HG03575 (cell line): ENCODE data around the gene ITLN1.
"Not testable (repeated sequence)": the region's sequence is repeated elsewhere in the genome, so short reads cannot be mapped to it uniquely, and the experiment has no call there.

Source experiments
- ATAC-seq: cut with Tn5 transposase; IDR thresholded peaks from one replicate; pipeline ENCODE4 v1.9.1; 2021; ENCODE audit not compliant: unreplicated experiment, insufficient number of reproducible peaks, low FRiP score; ENCODE audit errors: extremely low read depth

The ITLN1 gene

GRCh38 chr1:160885042-160885441, at the start of gene ITLN1:
Gene ITLN1, minus strand, starts transcription at chr1:160885180. Its CDS starts 303 bp downstream, at chr1:160884877.
- ATAC-seq, result no peak

GRCh38 chr1:160933305-160933704, 48.3 kb upstream of the ITLN1 start:
- ATAC-seq, result not testable (repeated sequence)

GRCh38 chr1:160925652-160926244, 40.8 kb upstream of the ITLN1 start:
- ATAC-seq, result no peak

GRCh38 chr1:160924791-160925651, 40.0 kb upstream of the ITLN1 start:
- ATAC-seq, result no peak

- no peak for ATAC-seq
Measured at GRCh38 chr1:160916666-160917065, 31.7 kb upstream of the ITLN1 start.

- not testable (repeated sequence) for ATAC-seq
Measured at GRCh38 chr1:160913229-160913628, 28.2 kb upstream of the ITLN1 start.

GRCh38 chr1:160911925-160912324, 26.9 kb upstream of the ITLN1 start:
- ATAC-seq, result no peak

GRCh38 chr1:160911441-160911840, 26.5 kb upstream of the ITLN1 start:
- no peak for ATAC-seq

- ATAC-seq, result no peak
Measured at GRCh38 chr1:160910170-160910750, 25.3 kb upstream of the ITLN1 start.

- no peak for ATAC-seq
Measured at GRCh38 chr1:160907976-160908375, 23.0 kb upstream of the ITLN1 start.

GRCh38 chr1:160905617-160905989, 20.6 kb upstream of the ITLN1 start:
- no peak for ATAC-seq

- ATAC-seq, result no peak
Measured at GRCh38 chr1:160904783-160905616, 20.0 kb upstream of the ITLN1 start.

GRCh38 chr1:160902251-160902650, 17.3 kb upstream of the ITLN1 start:
- ATAC-seq, result not testable (repeated sequence)

GRCh38 chr1:160901768-160902167, 16.8 kb upstream of the ITLN1 start:
- ATAC-seq, result no peak

GRCh38 chr1:160900683-160901082, 15.7 kb upstream of the ITLN1 start:
- ATAC-seq, result not testable (repeated sequence)

GRCh38 chr1:160894368-160895135, 9.6 kb upstream of the ITLN1 start:
- ATAC-seq, result not testable (repeated sequence)

GRCh38 chr1:160891474-160891873, 6.5 kb upstream of the ITLN1 start:
- ATAC-seq, result no peak

- no peak for ATAC-seq
Measured at GRCh38 chr1:160888926-160889325, 3.9 kb upstream of the ITLN1 start.

- no peak for ATAC-seq
Measured at GRCh38 chr1:160887071-160887470, 2.1 kb upstream of the ITLN1 start.
